ENCODE results near the gene FBXL3. TPM values are rescaled to one million over a fixed set of nuclear protein-coding genes. Genes with fewer than 3 reads are reported as not detected.

Gene FBXL3
- polyA plus RNA-seq, 3 donors = 14.7 to 20.0 (median 19.0) TPM

DNA sequence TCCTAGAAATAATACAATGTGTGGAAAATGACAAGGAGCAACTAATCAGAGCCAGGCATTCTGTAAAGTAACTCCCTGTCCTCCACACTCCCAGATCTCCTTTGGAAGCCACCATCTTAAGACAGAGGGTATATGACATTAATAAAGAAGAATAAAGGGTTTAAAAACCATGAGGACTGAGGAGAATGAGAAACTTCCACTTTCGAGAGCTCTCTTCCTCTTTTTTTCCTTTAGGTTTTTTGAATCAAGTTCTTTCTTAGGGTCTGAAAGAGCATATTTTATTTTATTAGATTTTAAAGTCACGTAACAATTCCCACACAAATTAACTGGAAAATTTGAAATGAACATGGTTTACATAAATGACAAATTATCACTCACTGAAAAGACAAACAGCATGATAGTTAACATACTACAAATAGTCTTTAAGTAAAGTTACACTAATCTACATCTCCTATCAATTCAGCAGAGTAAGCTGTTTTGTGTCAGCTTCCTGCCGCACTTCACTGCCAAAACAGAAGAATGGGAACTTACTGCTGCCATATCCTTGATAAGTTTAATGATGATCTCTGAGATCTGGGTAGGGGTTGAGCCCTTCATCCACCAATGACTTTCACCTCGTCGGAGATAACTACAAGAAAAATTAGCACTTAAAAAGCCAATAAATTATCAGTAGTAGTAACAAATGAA, 38.6 kb upstream of the FBXL3 start:
- peaks cover 66 to 76% of the 10 kb centered on the region in 2 donors for H3K36me3 ChIP-seq (replicated peaks in 1 of 2; ENCODE audit: control insufficient read depth in 1 of 2, insufficient read depth in 2 of 2, low read length in 2 of 2)
- peak overlapping the region in 1 of 2 donors; percentile 75 for H3K27ac ChIP-seq (ENCODE audit: low read depth in 1 of 2, low read length in 2 of 2)
- peak overlapping the region in 1 of 3 experiments; percentile 22 for H3K4me3 ChIP-seq (replicated peaks in 1 of 3; ENCODE audit: low read depth in 2 of 3, low read length in 3 of 3)
- intact Hi-C loops (cut with micrococcal nuclease) = no loop called here
- no peak overlapping the region for H3K9ac ChIP-seq (ENCODE audit: insufficient read depth, low read length, poor library complexity, severe bottlenecking)
- H2AFZ ChIP-seq (ENCODE audit: insufficient read depth, low read depth, low read length, poor library complexity, severe bottlenecking) = peak overlapping the region; percentile 57
- H3K4me2 ChIP-seq (replicated peaks; ENCODE audit: extremely low read depth, low read length, poor library complexity, severe bottlenecking) = peak overlapping the region; percentile 58
- WGBS (ENCODE audit: insufficient coverage) = no CpG with 5 or more reads among the region's 5 CpGs
- no peaks in the 10 kb centered on the region for H4K20me1 ChIP-seq (ENCODE audit: insufficient read depth, low read length)
- H3K9me3 Mint-ChIP-seq = peaks cover 0 to 2% (median 0%) of the 10 kb centered on the region in 7 donors
- TF ChIP-seq CTCF (IDR thresholded peaks at IDR 0.05) = no peak
- DNase-seq = peak in 2 of 3 donors; percentile 14 to 41
- H3K4me1 ChIP-seq (ENCODE audit: control insufficient read depth in 1 of 2, insufficient read depth in 2 of 2, low read length in 2 of 2) = peaks cover 22 to 35% of the 10 kb centered on the region in 2 donors
- peak overlapping the region; percentile 56 to 95 (median 89) for H3K27ac Mint-ChIP-seq
- no peaks in the 10 kb centered on the region for H3K9me3 ChIP-seq (replicated peaks in 1 of 2; ENCODE audit: control insufficient read depth in 1 of 2, insufficient read depth in 1 of 2, low read length in 2 of 2)
- peaks cover 5% of the 10 kb centered on the region for H3K79me2 ChIP-seq (ENCODE audit: insufficient read depth, low read length)
- H3K36me3 Mint-ChIP-seq = peaks cover 60 to 65% of the 10 kb centered on the region in 2 donors
- H3K27me3 Mint-ChIP-seq (ENCODE audit: low read depth in 3 of 3) = no peaks in the 10 kb centered on the region
- H3K4me3 Mint-ChIP-seq = peak overlapping the region in 1 of 2 donors; percentile 5
- no peaks in the 10 kb centered on the region for H3K27me3 ChIP-seq (ENCODE audit: control insufficient read depth in 2 of 2, insufficient read depth in 2 of 2, low read length in 2 of 2)
- H3K4me1 Mint-ChIP-seq = peaks cover 31% of the 10 kb centered on the region

DNA sequence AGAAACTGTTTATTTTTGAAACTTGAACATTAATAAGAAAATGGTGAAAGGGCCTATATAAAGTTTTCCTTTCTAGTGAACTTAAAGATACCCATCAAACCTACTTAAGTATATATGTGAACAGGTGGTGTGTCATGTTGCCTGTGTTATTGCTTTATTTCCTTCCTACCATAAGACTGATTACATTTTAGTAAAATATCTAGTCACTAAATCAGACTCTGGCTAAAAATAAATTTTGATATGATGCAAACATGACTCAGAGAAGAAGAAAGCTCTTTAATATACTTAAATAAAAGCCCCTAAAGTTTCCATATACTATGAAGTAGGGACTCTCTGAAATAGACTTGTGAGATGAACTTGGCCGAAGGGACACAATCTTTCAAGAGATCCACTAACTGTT, 35.1 kb upstream of the FBXL3 start:
- no peak overlapping the region for H2AFZ ChIP-seq (ENCODE audit: insufficient read depth, low read depth, low read length, poor library complexity, severe bottlenecking)
- no peak overlapping the region for H3K27ac Mint-ChIP-seq
- intact Hi-C loops (cut with micrococcal nuclease) = no loop called here
- H3K4me1 Mint-ChIP-seq = peaks cover 28% of the 10 kb centered on the region
- DNase-seq = no peak
- H3K4me1 ChIP-seq (ENCODE audit: control insufficient read depth in 1 of 2, insufficient read depth in 2 of 2, low read length in 2 of 2) = peaks cover 22 to 35% of the 10 kb centered on the region in 2 donors
- no peak overlapping the region for H3K4me3 ChIP-seq (replicated peaks in 1 of 3; ENCODE audit: low read depth in 2 of 3, low read length in 3 of 3)
- peak overlapping the region in 1 of 2 donors; percentile 46 for H3K27ac ChIP-seq (ENCODE audit: low read depth in 1 of 2, low read length in 2 of 2)
- no peak for TF ChIP-seq CTCF (IDR thresholded peaks at IDR 0.05)
- H4K20me1 ChIP-seq (ENCODE audit: insufficient read depth, low read length) = no peaks in the 10 kb centered on the region
- WGBS (ENCODE audit: insufficient coverage) = no CpG with 5 or more reads among the region's 1 CpG
- H3K9me3 Mint-ChIP-seq = peaks cover 0 to 2% (median 0%) of the 10 kb centered on the region in 7 donors
- no peak overlapping the region for H3K4me3 Mint-ChIP-seq
- no peak overlapping the region for H3K9ac ChIP-seq (ENCODE audit: insufficient read depth, low read length, poor library complexity, severe bottlenecking)
- H3K79me2 ChIP-seq (ENCODE audit: insufficient read depth, low read length) = no peaks in the 10 kb centered on the region
- H3K4me2 ChIP-seq (replicated peaks; ENCODE audit: extremely low read depth, low read length, poor library complexity, severe bottlenecking) = no peak overlapping the region
- H3K9me3 ChIP-seq (replicated peaks in 1 of 2; ENCODE audit: control insufficient read depth in 1 of 2, insufficient read depth in 1 of 2, low read length in 2 of 2) = no peaks in the 10 kb centered on the region
- H3K27me3 ChIP-seq (ENCODE audit: control insufficient read depth in 2 of 2, insufficient read depth in 2 of 2, low read length in 2 of 2) = no peaks in the 10 kb centered on the region
- peaks cover 58 to 60% of the 10 kb centered on the region in 2 donors for H3K36me3 Mint-ChIP-seq
- peaks cover 69 to 77% of the 10 kb centered on the region in 2 donors for H3K36me3 ChIP-seq (replicated peaks in 1 of 2; ENCODE audit: control insufficient read depth in 1 of 2, insufficient read depth in 2 of 2, low read length in 2 of 2)
- no peaks in the 10 kb centered on the region for H3K27me3 Mint-ChIP-seq (ENCODE audit: low read depth in 3 of 3)
